Adrenal gland (tissue), 5 donors: ENCODE measurements around the gene MSMP.

Experiments used
- CTCF ChIP-seq, 6 experiments: fragments of 450-650 bp in 4 of 6; fragments of 200-600 bp in 2 of 6; sonication (generic) in 1 of 6; IDR thresholded peaks; 1 replicate in 5 of 6; 2 replicates in 1 of 6; pipeline versions ENCODE4 v1.5.1 to v1.8.0; 2016 to 2021; ENCODE audit warnings: antibody characterized with exemption in 6 of 6, mild to moderate bottlenecking in 2 of 6, moderate library complexity in 1 of 6
- POLR2A ChIP-seq, 2 donors: fragments of 450-650 bp; IDR thresholded peaks; one replicate each; pipeline ENCODE4 v1.6.1; 2017; ENCODE audit warnings: antibody characterized with exemption in 2 of 2, mild to moderate bottlenecking in 2 of 2, moderate library complexity in 1 of 2
- donor health status: DM: no; HTN: no; CAD: no.

DNA sequence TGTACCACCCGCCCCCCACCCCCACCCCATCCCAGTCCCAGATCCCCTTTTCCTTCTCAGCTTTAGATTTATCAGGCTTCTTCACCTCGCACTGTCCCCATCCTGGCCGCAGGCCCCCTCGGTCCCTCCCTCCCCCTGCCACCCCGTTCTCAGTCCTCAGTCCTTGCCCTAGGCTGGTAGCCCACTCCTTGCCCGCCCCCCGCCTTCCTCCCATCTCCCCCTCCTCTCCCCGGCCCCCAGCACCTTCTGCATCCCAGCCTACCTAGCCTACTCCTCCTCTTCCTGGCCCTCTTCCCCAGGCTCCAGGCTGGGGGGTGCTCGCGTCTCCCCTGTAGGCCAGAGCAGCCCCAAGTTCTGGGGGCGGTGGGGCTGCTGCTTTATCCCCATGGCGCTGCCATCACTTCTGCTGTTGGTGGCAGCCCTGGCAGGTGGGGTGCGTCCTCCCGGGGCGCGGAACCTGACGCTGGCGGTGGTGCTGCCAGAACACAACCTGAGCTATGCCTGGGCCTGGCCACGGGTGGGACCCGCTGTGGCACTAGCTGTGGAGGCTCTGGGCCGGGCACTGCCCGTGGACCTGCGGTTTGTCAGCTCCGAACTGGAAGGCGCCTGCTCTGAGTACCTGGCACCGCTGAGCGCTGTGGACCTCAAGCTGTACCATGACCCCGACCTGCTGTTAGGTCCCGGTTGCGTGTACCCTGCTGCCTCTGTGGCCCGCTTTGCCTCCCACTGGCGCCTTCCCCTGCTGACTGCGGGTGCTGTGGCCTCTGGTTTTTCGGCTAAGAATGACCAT is 38.1 kb upstream of the MSMP start:
- no peak for TF ChIP-seq CTCF (IDR thresholded peaks at IDR 0.05)
- TF ChIP-seq POLR2A (IDR thresholded peaks at IDR 0.05) = no peak
